Glomerular visceral epithelial cell (primary cell): ENCODE measurements around the gene SLC31A1.

Experiments used
- DNase-seq: peaks from one replicate; pipeline ENCODE4 v3.0.0-alpha.2; 2016; ENCODE audit errors: extremely low spot score

Gene SLC31A1

DNA sequence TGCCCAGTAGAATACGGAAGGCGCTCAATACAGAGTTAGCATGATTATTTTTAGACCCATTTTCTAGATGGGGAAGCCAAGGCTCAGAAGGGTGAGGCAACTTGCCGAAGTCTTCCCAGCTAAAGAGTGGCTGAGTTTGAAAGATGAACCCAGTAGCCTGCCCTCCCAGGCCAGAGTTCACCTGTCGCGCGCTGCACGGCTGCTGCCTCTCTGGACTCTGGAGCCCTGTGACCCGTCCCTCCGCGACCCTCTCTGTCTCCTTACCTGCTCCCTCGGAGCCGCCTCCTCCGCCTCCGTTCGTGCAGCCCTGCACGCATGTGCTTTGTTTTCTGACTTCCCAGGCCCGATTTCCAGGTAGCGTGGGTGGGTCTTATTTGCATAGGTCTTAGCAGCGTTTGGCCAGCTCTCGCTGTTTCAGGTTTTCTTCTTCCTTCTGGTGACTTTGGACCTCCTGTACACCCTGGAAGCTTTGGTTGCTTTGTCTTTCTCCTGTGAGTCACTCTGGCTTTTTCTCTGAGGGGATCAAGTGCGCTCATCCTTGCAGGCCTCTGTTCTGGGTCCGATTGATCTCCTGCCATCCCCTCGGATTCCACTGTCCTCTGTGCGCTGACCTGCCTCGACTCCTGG, 81.6 kb downstream of the SLC31A1 start, which contains the start of gene RNF183:
RNF183 (minus strand) TSS at position 585 of the 627 bp plus-strand sequence. CDS start 5,192 bp downstream, outside the sequence.
- peak; percentile 12 for DNase-seq

DNA sequence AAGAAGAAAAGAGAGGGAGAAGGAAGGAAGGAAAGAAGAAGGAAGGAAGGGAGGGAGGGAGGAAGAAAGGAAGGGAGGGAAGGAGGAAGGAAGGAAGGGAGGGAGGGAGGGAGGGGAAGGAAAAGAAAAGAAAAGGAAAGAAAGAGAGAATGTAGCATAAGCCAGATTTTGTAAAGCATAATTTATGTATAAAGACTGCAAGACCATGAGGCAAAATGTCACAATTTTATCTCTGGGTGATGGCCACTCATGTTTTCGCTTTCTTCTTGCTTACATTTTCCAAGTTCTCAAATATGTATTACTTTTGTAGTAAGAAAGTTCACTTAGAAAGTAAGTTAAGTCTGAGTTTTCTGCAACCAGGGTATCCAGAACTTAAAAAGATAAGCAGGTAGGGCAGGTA, 85.2 kb downstream of the SLC31A1 start:
- no peak for DNase-seq

DNA sequence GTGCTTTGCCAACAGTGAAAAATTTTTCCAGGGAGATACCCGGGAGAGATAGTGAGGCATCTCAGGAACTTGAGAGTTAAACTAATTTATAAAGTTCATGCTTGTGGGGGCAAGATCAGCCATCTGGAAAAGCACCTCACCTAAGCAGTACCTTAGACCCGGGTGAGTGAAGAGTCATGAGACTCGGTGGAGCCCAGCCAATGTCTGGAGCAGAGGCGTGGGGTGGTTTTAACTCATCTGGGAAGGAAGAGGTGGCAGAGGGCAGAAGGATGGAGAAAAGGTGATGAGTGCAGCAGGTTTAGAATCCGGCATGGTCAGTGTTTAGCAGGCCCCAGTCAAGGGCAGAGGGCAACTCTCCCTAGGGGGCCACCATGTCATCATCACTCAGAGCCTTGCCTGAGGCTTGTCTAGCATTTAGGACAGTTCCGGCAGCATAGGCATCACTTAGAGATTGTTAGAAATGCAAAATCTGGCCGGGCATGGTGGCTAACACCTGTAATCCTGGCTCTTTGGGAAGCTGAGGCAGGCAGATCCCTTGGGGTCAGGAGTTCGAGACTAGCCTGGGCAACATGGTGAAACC, 86.1 kb downstream of the SLC31A1 start:
- peak; percentile 20 for DNase-seq

DNA sequence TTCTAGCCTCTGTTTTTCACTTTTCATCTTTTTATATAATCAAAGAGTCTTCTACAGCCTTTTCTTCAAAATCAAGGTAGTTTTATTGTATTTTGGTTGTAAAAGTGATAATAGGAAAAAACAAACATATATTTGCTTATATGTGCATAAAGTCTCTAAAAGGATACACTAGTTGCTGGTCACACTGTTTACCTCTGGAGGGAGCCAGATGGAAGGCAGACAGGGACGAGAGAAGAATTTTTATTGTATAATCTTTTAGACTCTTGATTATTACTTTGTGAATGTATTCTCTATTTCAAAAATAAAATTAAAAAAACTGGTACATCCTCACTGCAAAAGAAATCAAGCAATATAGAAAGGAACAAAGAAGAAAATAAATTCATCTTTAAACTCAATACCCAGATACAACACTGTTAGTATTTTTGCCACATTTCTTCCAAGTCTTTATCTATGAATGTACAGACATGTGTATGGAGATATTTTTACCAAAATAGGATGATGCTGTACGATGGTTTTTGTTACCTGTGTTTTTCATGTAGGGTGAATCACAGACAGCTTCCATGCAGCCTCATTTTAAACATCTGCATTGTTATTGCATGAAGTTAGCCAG, 88.0 kb downstream of the SLC31A1 start:
- DNase-seq, result peak; percentile 34

DNA sequence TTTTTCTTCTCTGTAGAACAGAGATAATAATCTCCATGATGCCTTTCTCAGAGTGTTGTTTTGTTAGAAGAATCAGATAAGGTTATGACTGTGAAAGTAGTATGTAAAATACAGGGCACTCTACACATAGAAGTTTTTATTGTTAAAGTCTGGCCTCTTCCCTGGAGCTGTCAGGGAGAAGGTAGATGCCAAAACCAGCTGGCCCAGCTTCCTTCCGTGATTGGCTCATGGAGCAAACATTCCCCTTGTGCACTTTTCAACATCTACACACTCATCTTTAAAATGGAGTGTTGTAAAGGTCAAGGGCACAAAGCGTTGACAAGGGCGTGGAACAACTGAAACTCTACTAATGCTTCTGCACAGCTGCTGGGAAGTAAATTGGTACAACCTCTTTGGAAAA, 89.2 kb downstream of the SLC31A1 start:
- no peak for DNase-seq

DNA sequence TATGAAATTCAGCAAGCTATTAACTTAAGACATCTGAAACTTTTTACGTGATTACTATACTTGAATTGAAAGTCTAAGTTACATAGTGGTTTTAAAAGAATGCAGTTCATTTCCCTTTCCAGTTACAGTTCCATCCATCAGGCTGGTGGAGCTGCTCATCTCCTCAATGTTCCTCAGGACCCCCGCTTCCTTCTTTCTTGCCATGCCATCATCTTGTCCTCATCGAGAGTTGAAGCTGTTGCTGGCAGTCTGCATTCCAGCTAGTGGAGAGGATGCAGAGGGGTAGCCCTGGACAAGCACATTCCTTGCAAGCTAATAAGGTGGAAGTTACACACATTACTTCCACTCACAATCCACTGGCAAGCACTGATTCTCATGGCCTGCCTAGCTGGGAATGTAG, 90.6 kb downstream of the SLC31A1 start:
- no peak for DNase-seq

DNA sequence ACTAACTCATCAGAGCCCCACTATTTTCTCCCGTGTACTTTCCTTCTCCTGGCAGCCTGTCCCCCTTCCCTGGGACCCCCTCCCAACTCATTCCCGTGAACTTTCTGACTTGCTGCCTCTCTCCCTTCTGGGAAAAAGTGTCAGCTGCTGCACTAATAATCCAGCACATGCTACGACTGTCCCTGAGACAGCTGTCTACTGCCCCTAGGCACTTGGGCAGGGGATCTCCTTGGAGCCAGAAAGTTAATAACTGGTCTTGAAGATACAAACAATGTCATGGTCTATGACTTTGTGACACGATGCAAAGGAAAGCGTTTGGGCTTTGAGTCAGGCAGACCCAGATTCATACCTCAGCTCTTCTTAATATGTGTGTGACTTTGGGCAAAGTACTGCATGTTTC, 91.9 kb downstream of the SLC31A1 start:
- DNase-seq, result no peak
